ENCODE measurements around the gene NCKAP5.

- TF ChIP-seq CTCF (IDR thresholded peaks at IDR 0.05) (no peak), POLR2A (IDR thresholded peaks at IDR 0.05) (no peak), POLR2AphosphoS5 (IDR thresholded peaks at IDR 0.05) (no peak)
Measured at GRCh38 chr2:132773331-132773730, 794.9 kb downstream of the NCKAP5 start.

All from upper lobe of left lung (tissue), 4 donors.